WERI-Rb-1 (cell line): ENCODE measurements around the gene TMEM203.
A peak's percentile ranks its signal among the peaks of the same experiment; 100 is the strongest.

Experiments
- DNase-seq: peaks from one replicate; pipeline ENCODE4 v3.0.0-alpha.2; 2020
- H3K27ac ChIP-seq: fragments of 250-450 bp; sonication (Bioruptor Pico); 2 replicates; pipeline ENCODE4 v1.5.1; 2020; ENCODE audit warnings: mild to moderate bottlenecking, moderate library complexity
- H3K27me3 ChIP-seq: fragments of 250-450 bp; sonication (Bioruptor Pico); 2 replicates; pipeline ENCODE4 v1.5.1; 2021; ENCODE audit warnings: mild to moderate bottlenecking, low read depth, moderate library complexity; ENCODE audit not compliant: insufficient read depth, severe bottlenecking
- H3K36me3 ChIP-seq: fragments of 250-450 bp; sonication (Bioruptor Pico); 2 replicates; pipeline ENCODE4 v1.5.1; 2020; ENCODE audit warnings: mild to moderate bottlenecking, moderate library complexity
- H3K4me3 ChIP-seq: 2 replicates; pipeline ENCODE4 v1.5.1; 2011; ENCODE audit warnings: low read depth, mild to moderate bottlenecking, control low read depth, low read length
- H3K9me3 ChIP-seq: fragments of 250-450 bp; sonication (Bioruptor Pico); 2 replicates; pipeline ENCODE4 v1.5.1; 2021; ENCODE audit warnings: mild to moderate bottlenecking, moderate library complexity; ENCODE audit not compliant: severe bottlenecking
- TF ChIP-seq, protein P1 (sequence below): IDR thresholded peaks from 2 replicates; pipeline ENCODE4 v1.5.1; 2011; ENCODE audit warnings: low read depth, mild to moderate bottlenecking, control low read depth, inconsistent platforms, low read length

The TMEM203 gene

DNA sequence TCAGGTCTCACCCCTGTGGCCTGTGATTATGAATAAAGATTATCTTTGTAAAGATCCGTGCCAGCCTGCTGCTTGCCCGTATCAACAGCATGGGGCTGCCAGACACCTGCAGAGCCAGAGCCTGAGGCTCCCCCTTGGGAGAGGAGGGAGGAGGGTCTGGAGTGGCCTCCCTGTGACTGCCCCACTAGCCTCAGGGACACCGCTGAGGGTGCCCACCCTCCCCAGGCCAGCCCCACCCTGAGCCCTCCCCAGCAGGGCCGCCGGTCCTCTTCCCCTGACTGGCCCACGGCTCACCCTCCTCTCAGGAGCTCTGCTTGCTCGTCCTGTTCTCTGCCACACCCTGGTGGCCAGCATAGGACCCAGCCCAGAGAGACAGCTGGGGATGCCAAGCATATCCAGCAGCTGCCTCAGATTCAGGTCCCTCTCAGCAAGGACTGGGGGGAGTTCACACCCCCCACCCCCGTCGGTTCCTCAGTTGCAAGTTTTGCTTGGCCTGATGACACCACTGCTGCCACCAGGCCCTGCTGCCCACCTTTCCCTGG lies 15.1 kb downstream of the TMEM203 start:
- no peaks in the 10 kb centered on the region for H3K27me3 ChIP-seq
- no peak for DNase-seq
- H3K4me3 ChIP-seq, result no peak overlapping the region
- TF ChIP-seq, protein P1, sequence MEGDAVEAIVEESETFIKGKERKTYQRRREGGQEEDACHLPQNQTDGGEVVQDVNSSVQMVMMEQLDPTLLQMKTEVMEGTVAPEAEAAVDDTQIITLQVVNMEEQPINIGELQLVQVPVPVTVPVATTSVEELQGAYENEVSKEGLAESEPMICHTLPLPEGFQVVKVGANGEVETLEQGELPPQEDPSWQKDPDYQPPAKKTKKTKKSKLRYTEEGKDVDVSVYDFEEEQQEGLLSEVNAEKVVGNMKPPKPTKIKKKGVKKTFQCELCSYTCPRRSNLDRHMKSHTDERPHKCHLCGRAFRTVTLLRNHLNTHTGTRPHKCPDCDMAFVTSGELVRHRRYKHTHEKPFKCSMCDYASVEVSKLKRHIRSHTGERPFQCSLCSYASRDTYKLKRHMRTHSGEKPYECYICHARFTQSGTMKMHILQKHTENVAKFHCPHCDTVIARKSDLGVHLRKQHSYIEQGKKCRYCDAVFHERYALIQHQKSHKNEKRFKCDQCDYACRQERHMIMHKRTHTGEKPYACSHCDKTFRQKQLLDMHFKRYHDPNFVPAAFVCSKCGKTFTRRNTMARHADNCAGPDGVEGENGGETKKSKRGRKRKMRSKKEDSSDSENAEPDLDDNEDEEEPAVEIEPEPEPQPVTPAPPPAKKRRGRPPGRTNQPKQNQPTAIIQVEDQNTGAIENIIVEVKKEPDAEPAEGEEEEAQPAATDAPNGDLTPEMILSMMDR, result no peak
- no peak overlapping the region for H3K27ac ChIP-seq
- peaks cover 4% of the 10 kb centered on the region; the same call in 1 of the 2 replicates for H3K36me3 ChIP-seq
- no peaks in the 10 kb centered on the region for H3K9me3 ChIP-seq

DNA sequence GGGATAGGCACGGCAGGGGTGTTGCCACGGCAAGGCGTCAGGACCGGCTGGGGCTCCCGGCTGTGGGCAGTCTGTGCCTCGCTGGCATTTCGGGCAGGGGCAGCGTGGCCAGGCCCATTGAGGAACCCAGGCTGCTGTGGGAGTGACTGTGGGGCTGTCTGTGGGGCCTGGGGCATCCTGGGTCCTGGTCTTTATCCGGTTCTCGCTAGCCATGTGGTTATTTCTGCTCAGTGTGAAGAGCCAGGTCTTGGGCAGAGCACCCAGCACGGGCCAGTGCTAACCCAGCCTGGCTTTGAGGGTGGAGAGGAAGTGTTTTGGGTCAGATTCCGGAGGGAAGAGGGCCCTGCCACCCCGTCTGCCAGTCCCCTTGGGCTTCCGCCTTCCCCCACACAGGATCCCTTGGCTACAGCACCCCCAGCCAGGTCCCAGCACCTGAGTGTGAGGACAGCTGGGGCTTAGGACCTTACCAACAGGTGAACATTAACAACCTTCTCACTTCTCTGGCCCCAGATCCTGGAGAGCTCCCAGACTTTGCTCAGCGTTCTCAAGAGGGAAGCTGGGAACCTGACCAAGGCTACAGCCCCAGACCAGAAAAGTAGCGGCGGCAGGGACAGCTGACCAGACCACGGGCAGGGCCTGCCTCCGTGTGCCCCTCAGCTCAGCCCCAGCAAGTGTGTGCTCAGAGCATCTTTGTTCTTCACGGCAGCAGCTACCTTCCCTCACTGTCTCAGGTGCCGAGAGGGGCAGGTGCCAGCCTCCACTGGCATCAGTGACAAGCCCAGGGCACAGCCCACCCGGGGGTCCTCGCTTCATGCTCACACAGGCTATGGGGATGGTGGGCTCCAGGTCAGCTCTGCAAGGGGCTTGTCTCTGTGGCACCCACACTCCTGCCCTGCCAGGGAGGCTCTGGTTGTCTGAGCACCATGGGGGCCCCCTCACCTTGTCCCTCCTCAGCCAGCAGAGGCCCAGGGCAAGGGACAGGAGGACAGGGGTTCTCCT lies 15.9 kb downstream of the TMEM203 start:
- DNase-seq, result no peak
- no peaks in the 10 kb centered on the region for H3K27me3 ChIP-seq
- H3K36me3 ChIP-seq, result peaks cover 4% of the 10 kb centered on the region; the same call in 1 of the 2 replicates
- H3K27ac ChIP-seq, result peak overlapping the region; percentile 87
- peak overlapping the region; percentile 60 for H3K4me3 ChIP-seq
- TF ChIP-seq, protein P1, result no peak
- H3K9me3 ChIP-seq, result no peaks in the 10 kb centered on the region

DNA sequence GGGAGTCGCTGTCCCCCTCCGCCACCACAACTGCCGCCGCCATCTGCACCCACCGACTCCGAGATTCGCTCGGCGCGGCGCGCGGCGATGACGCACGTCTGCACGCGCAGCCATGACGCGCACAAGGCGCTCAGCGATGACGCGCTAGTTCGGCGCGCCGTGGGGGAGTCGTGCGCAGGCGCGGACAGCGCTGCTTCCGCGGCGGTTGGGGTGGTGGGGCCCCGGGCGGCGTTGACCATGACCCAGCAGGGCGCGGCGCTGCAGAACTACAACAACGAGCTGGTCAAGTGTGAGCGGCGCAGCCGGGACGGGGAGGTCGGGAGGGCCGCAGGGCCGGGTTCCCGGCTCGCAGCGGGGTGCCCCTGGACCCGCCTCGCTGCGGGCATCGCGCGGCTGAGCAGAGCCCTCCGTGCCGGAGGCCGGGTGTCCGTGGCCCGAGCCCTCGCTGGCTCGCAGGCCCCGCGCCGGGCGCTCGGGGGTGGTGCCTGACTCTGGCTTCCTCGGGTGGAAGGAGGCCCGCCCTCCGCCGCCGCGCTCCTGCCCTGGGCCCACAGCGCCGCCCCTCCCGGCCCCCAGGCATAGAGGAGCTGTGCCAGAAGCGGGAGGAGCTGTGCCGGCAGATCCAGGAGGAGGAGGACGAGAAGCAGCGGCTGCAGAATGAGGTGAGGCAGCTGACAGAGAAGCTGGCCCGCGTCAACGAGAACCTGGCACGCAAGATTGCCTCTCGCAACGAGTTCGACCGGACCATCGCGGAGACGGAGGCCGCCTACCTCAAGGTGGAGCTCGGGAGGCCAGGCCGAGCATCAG lies 16.8 kb downstream of the TMEM203 start, which contains the start of the genes ANAPC2 and SSNA1:
Gene ANAPC2, minus strand, starts transcription at position 71 of the 807 bp plus-strand sequence. Its CDS starts 28 bp downstream, at position 43.
Gene SSNA1, plus strand, starts transcription at position 187 of the 807 bp plus-strand sequence. Its CDS starts 51 bp downstream, at position 238.
- Histone ChIP-seq H3K27me3 (no peaks in the 10 kb centered on the region), H3K4me3 (peak within 1 kb of the TSS; percentile 60), H3K36me3 (peaks cover 4% of the 10 kb centered on the region; the same call in 1 of the 2 replicates), H3K9me3 (no peaks in the 10 kb centered on the region), H3K27ac (peak within 1 kb of the TSS; percentile 87)
- DNase-seq, result peak; percentile 84
- TF ChIP-seq, protein P1, result peak; percentile 33

DNA sequence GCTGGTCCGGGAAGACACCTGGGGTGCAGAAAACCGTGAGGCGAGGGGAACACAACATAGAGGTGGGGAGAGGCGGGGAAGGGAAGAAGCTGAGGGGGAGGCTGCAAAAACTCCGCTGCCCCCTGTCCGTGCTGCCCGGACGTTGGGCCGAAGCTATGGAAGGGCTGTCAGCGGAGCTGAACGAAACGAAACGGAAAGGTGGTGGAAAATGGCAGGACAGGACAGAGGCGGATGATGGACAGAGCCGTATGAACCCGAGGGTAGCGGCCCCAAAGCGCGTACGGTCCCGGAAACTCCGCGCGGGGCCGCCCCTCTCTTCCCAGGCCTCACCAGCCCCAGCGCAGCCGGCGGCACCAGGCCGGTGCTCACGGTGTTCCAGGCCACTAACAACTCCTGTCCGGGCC lies 17.4 kb downstream of the TMEM203 start:
- Histone ChIP-seq H3K27ac (peak overlapping the region; percentile 87), H3K36me3 (peaks cover 4% of the 10 kb centered on the region; the same call in 1 of the 2 replicates), H3K9me3 (no peaks in the 10 kb centered on the region), H3K4me3 (peak overlapping the region; percentile 60), H3K27me3 (no peaks in the 10 kb centered on the region)
- TF ChIP-seq, protein P1, result no peak
- DNase-seq, result no peak

DNA sequence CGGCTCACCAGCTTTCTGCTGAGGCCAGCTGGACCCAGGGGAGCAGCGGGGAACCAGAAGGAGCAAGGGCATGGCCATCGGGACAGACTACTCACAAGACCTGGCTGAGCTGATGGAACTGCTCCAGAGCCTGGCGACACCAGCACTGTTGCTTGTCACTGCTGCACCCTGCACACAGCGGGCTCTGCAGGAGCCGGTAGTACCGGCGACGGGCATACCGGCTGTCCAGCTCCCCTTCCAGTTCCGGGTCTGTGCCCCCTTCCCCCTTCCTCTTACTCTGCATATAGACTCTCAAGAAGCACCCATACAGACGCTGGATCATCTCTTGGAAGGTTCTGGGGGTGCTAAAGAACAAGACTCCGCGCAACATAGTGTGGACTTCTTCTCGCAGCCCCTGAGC lies 18.1 kb downstream of the TMEM203 start:
- Histone ChIP-seq H3K9me3 (no peaks in the 10 kb centered on the region), H3K27me3 (no peaks in the 10 kb centered on the region), H3K4me3 (peak overlapping the region; percentile 60), H3K27ac (no peak overlapping the region), H3K36me3 (peaks cover 4% of the 10 kb centered on the region; the same call in 1 of the 2 replicates)
- TF ChIP-seq, protein P1, result no peak
- DNase-seq, result no peak
